Activated CD8-positive, alpha-beta memory T cell treated with anti-CD3 and anti-CD28 coated beads for 48 hours (primary cell): Measurements from ENCODE around the gene OR2T1.
"Not testable (repeated sequence)": the region's sequence is repeated elsewhere in the genome, so short reads cannot be mapped to it uniquely, and the experiment has no call there.

Experiments used
- DNase-seq, 3 experiments: peaks; one replicate each; pipeline ENCODE4 v3.0.0-alpha.2; 2020; ENCODE audit warnings: low read depth in 2 of 3, low spot score in 2 of 3

The OR2T1 gene

GRCh38 chr1:248434913-248435312 is 32.1 kb downstream of the OR2T1 start:
- DNase-seq: not testable (repeated sequence)

GRCh38 chr1:248436303-248436702 is 33.5 kb downstream of the OR2T1 start:
- not testable (repeated sequence) for DNase-seq

DNA sequence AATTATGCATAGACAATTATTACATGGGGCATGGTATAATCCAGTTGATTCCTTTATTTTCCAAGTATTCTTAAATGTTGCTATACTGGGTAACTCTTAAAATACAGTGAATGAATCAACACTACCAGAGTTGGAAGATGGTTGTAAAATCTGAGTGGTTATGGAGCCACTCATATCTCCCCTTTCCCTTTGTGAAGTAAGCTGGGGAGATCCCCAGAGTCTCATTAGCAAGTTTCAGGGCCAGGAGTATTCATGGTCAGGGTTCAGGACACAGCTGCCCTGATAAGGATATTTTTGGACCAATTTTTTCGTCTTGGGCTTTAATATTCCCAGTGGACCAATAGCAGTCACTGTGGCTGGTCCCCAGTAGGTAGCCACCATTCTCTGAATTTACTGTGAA is 35.8 kb downstream of the OR2T1 start:
- not testable (repeated sequence) for DNase-seq

GRCh38 chr1:248439283-248439682 is 36.4 kb downstream of the OR2T1 start:
- DNase-seq: not testable (repeated sequence)

- DNase-seq: not testable (repeated sequence)
These were observed 39.8 kb downstream of the OR2T1 start for GRCh38 chr1:248442500-248443277.

- DNase-seq: not testable (repeated sequence)
These were observed 41.8 kb downstream of the OR2T1 start for GRCh38 chr1:248444603-248445002.

DNA sequence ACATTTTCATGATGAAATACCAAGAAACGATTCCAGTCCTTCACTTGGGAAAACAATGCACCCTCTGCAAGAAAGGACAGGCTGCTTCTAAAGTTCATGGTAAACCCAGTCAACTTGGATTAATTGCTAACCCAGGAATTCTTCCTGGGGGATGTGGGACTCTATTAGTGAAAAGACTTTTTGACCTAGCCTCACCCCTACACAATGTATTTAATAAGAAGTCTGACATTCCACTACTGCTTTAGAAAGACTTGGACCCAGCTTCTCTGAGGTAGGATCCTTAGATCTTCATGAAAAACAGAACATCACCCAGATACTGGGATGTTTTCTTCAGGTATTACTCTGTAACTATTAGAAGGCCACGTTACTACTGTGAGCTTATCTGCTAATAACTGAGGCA is 42.6 kb downstream of the OR2T1 start, which contains the start of gene OR2T2:
TSS of gene OR2T2 (plus strand) at position 239 of the 400 bp plus-strand sequence. CDS start 7,161 bp downstream, outside the sequence.
- DNase-seq: not testable (repeated sequence)

GRCh38 chr1:248448409-248449074 is 45.7 kb downstream of the OR2T1 start:
- DNase-seq: not testable (repeated sequence)

- not testable (repeated sequence) for DNase-seq
These were observed 47.1 kb downstream of the OR2T1 start for GRCh38 chr1:248449821-248450465.

GRCh38 chr1:248450466-248451145 is 47.8 kb downstream of the OR2T1 start:
- DNase-seq: not testable (repeated sequence)

DNA sequence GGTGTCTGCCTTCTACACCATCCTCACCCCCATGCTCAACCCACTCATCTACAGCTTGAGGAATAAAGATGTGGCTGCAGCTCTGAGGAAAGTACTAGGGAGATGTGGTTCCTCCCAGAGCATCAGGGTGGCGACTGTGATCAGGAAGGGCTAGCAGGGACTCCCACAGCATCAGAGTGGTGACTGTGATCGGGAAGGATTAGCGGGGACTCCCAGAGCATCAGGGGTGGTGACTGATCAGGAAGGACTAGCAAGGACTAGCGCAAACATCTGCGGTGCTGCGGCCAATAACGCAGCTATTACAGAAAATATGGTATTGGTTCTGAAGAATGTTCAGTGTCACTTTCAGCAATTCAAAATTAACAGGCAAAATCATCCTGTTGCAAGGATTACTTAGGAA is 50.8 kb downstream of the OR2T1 start:
- DNase-seq: not testable (repeated sequence)

GRCh38 chr1:248455045-248455444 is 52.2 kb downstream of the OR2T1 start:
- not testable (repeated sequence) for DNase-seq

DNA sequence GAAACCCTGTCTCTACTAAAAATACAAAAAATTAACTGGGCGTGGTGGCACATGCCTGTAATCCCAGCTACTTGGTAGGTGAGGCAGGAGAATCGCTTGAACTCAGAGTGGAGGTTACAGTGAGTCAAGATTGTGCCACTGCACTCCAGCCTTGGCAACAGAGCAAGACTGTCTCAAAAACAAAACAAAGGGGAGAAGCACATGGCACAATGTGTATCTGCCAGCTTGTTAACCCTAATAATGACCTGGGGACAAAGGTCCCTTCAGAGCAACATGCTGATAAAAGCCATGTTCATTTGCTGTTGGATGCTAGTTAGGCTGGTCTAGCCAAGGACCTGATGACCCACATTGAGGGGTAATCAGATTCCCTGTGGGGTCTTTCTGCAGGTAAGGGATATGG is 53.8 kb downstream of the OR2T1 start:
- DNase-seq: not testable (repeated sequence)
